LHCN-M2 (cell line): Measurements from ENCODE around the gene LRRC8E. TPM values are rescaled to one million over a fixed set of nuclear protein-coding genes. Genes with fewer than 3 reads are reported as not detected.

Experiments used
- DNase-seq: peaks from one replicate; pipeline ENCODE4 v3.0.0-alpha.2; 2012; ENCODE audit warnings: low read depth
- total RNA-seq: library from RNA; depleted of rRNA; stranded (reverse); fragments of >200 nt; gene quantifications from 2 replicates; pipeline ENCODE4 v1.2.3, GENCODE V29; 2014

The LRRC8E gene
- total RNA-seq, 1 experiment from 2014 or later = 1.6 TPM

- no peak for DNase-seq
These were observed 21.0 kb upstream of the LRRC8E start for GRCh38 chr19:7867092-7867844.

- DNase-seq = no peak
These were observed 20.0 kb upstream of the LRRC8E start for GRCh38 chr19:7868326-7868670.

GRCh38 chr19:7868671-7869452 is 19.4 kb upstream of the LRRC8E start:
- peak; percentile 35 for DNase-seq

GRCh38 chr19:7869453-7869909 is 18.8 kb upstream of the LRRC8E start:
- DNase-seq = no peak

GRCh38 chr19:7869910-7870511 is 18.3 kb upstream of the LRRC8E start:
- DNase-seq = no peak

- peak; percentile 35 for DNase-seq
These were observed 17.5 kb upstream of the LRRC8E start for GRCh38 chr19:7870571-7871436.

GRCh38 chr19:7871437-7872305 is 16.6 kb upstream of the LRRC8E start:
- DNase-seq = peak; percentile 82

GRCh38 chr19:7872306-7873204 is 15.8 kb upstream of the LRRC8E start:
- DNase-seq = no peak

GRCh38 chr19:7873304-7874075 is 14.8 kb upstream of the LRRC8E start:
- no peak for DNase-seq

- DNase-seq = no peak
These were observed 14.0 kb upstream of the LRRC8E start, which contains the start of gene PRR36 for GRCh38 chr19:7874076-7874896. TSS of gene PRR36 (minus strand) at chr19:7874390. CDS start at chr19:7873689, 701 bp downstream.

- no peak for DNase-seq
These were observed 13.4 kb upstream of the LRRC8E start for GRCh38 chr19:7874897-7875273.

- DNase-seq = no peak
These were observed 11.0 kb upstream of the LRRC8E start for GRCh38 chr19:7877249-7877836.

GRCh38 chr19:7879111-7879807 is 9.1 kb upstream of the LRRC8E start:
- no peak for DNase-seq

GRCh38 chr19:7879836-7880235 is 8.5 kb upstream of the LRRC8E start:
- no peak for DNase-seq

GRCh38 chr19:7881910-7882309 is 6.4 kb upstream of the LRRC8E start:
- no peak for DNase-seq

GRCh38 chr19:7883105-7883504 is 5.2 kb upstream of the LRRC8E start:
- no peak for DNase-seq
